ENCODE measurements around the gene ZDHHC18. TPM values are rescaled to one million over a fixed set of nuclear protein-coding genes. Genes with fewer than 3 reads are reported as not detected.

The ZDHHC18 gene
- total RNA-seq, 2 experiments from 2014 or later, result 18.2 to 19.5 TPM

GRCh38 chr1:26827106-26827604, 667 bp downstream of the ZDHHC18 start:
- Histone ChIP-seq H3K4me2 (ENCODE audit: low read length) (peak overlapping the region; percentile 79), H4K20me1 (ENCODE audit: insufficient read depth, low read length) (no peaks in the 10 kb centered on the region), H3K9me3 (ENCODE audit: low read length) (no peaks in the 10 kb centered on the region), H3K4me3 (ENCODE audit: low read depth, low read length, poor library complexity, severe bottlenecking) (peak overlapping the region; percentile 71), H3K27ac (ENCODE audit: low read depth, low read length, poor library complexity, severe bottlenecking) (no peak overlapping the region), H3K79me2 (ENCODE audit: insufficient read depth, low read depth, low read length) (peaks cover 6% of the 10 kb centered on the region; the same call in 1 of the 2 replicates), H3K4me1 (ENCODE audit: insufficient read depth, low read length, poor library complexity, severe bottlenecking) (peaks cover 41% of the 10 kb centered on the region), H3K9me2 (ENCODE audit: insufficient read depth, low read length) (no peaks in the 10 kb centered on the region), H2AFZ (ENCODE audit: low read length) (no peak overlapping the region), H3K36me3 (ENCODE audit: insufficient read depth, low read length) (0 out of 2 replicates have a peak, but pooled peaks cover 2% of the 10 kb centered on the region)
- CTCF ChIA-PET (ENCODE audit: unreplicated experiment), result no interaction called here
- no TSS peak for BruUV-seq (replicated peaks)
- no peak for DNase-seq (ENCODE audit: low spot score)
- intact Hi-C loops (cut with micrococcal nuclease; ENCODE audit: unreplicated experiment), result no loop called here
- POLR2A ChIA-PET, result no interaction called here
- no peak for TF ChIP-seq EZH2phosphoT487 (IDR thresholded peaks at IDR 0.05; ENCODE audit: borderline replicate concordance, low read depth, low read length)
- TF ChIP-seq, protein P1, sequence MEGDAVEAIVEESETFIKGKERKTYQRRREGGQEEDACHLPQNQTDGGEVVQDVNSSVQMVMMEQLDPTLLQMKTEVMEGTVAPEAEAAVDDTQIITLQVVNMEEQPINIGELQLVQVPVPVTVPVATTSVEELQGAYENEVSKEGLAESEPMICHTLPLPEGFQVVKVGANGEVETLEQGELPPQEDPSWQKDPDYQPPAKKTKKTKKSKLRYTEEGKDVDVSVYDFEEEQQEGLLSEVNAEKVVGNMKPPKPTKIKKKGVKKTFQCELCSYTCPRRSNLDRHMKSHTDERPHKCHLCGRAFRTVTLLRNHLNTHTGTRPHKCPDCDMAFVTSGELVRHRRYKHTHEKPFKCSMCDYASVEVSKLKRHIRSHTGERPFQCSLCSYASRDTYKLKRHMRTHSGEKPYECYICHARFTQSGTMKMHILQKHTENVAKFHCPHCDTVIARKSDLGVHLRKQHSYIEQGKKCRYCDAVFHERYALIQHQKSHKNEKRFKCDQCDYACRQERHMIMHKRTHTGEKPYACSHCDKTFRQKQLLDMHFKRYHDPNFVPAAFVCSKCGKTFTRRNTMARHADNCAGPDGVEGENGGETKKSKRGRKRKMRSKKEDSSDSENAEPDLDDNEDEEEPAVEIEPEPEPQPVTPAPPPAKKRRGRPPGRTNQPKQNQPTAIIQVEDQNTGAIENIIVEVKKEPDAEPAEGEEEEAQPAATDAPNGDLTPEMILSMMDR (conservative IDR thresholded peaks at IDR 0.05; ENCODE audit: low read length), result no peak

- Histone ChIP-seq H3K9me2 (ENCODE audit: insufficient read depth, low read length) (no peaks in the 10 kb centered on the region), H2AFZ (ENCODE audit: low read length) (no peak overlapping the region), H3K9me3 (ENCODE audit: low read length) (no peaks in the 10 kb centered on the region), H3K27ac (ENCODE audit: low read depth, low read length, poor library complexity, severe bottlenecking) (no peak overlapping the region), H3K79me2 (ENCODE audit: insufficient read depth, low read depth, low read length) (peaks cover 6% of the 10 kb centered on the region; the same call in 1 of the 2 replicates), H3K4me2 (ENCODE audit: low read length) (peak overlapping the region; percentile 79), H3K36me3 (ENCODE audit: insufficient read depth, low read length) (peaks cover 7% of the 10 kb centered on the region; the same call in 1 of the 2 replicates), H4K20me1 (ENCODE audit: insufficient read depth, low read length) (no peaks in the 10 kb centered on the region), H3K4me1 (ENCODE audit: insufficient read depth, low read length, poor library complexity, severe bottlenecking) (peaks cover 41% of the 10 kb centered on the region), H3K4me3 (ENCODE audit: low read depth, low read length, poor library complexity, severe bottlenecking) (peak overlapping the region; percentile 71)
- no peak for DNase-seq (ENCODE audit: low spot score)
- intact Hi-C loops (cut with micrococcal nuclease; ENCODE audit: unreplicated experiment), result no loop called here
- BruUV-seq (replicated peaks), result no TSS peak
- POLR2A ChIA-PET, result no interaction called here
- no peak for TF ChIP-seq EZH2phosphoT487 (IDR thresholded peaks at IDR 0.05; ENCODE audit: borderline replicate concordance, low read depth, low read length)
- TF ChIP-seq, protein P1 (conservative IDR thresholded peaks at IDR 0.05; ENCODE audit: low read length), result no peak
- CTCF ChIA-PET (ENCODE audit: unreplicated experiment), result interaction anchor here (0.9 kb wide), 1 partner anchor 17 kb away, joined by 3 read pairs; no protein-coding TSS in a partner anchor
Observed at GRCh38 chr1:26827663-26828062, 1.2 kb downstream of the ZDHHC18 start.

- BruUV-seq (replicated peaks), result no TSS peak
Observed at GRCh38 chr1:26828411-26828991, 2.0 kb downstream of the ZDHHC18 start.

More at GRCh38 chr1:26828411-26828991, 2.0 kb downstream of the ZDHHC18 start:
- POLR2A ChIA-PET, result interaction anchor here (1.2 kb wide), 1 partner anchor 37 kb away, joined by 5 read pairs; no protein-coding TSS in a partner anchor
- Histone ChIP-seq H3K79me2 (ENCODE audit: insufficient read depth, low read depth, low read length) (peaks cover 6% of the 10 kb centered on the region; the same call in 1 of the 2 replicates), H3K36me3 (ENCODE audit: insufficient read depth, low read length) (peaks cover 15% of the 10 kb centered on the region; the same call in 1 of the 2 replicates), H4K20me1 (ENCODE audit: insufficient read depth, low read length) (no peaks in the 10 kb centered on the region), H3K4me1 (ENCODE audit: insufficient read depth, low read length, poor library complexity, severe bottlenecking) (peaks cover 48% of the 10 kb centered on the region), H3K27ac (ENCODE audit: low read depth, low read length, poor library complexity, severe bottlenecking) (peak overlapping the region; percentile 37), H2AFZ (ENCODE audit: low read length) (no peak overlapping the region), H3K4me3 (ENCODE audit: low read depth, low read length, poor library complexity, severe bottlenecking) (peak overlapping the region; percentile 40), H3K9me2 (ENCODE audit: insufficient read depth, low read length) (no peaks in the 10 kb centered on the region), H3K4me2 (ENCODE audit: low read length) (peak overlapping the region; percentile 79), H3K9me3 (ENCODE audit: low read length) (no peaks in the 10 kb centered on the region)
- intact Hi-C loops (cut with micrococcal nuclease; ENCODE audit: unreplicated experiment), result no loop called here
- peak; percentile 33 for DNase-seq (ENCODE audit: low spot score)
- TF ChIP-seq, protein P1 (conservative IDR thresholded peaks at IDR 0.05; ENCODE audit: low read length), result no peak
- no peak for TF ChIP-seq EZH2phosphoT487 (IDR thresholded peaks at IDR 0.05; ENCODE audit: borderline replicate concordance, low read depth, low read length)
- CTCF ChIA-PET (ENCODE audit: unreplicated experiment), result interaction anchor here (0.9 kb wide), 1 partner anchor 18 kb away, joined by 3 read pairs; no protein-coding TSS in a partner anchor

All from OCI-LY7 (cell line).